Osteocyte (in vitro differentiated cells): ENCODE data around the gene CFAP58. TPM values are rescaled to one million over a fixed set of nuclear protein-coding genes. Genes with fewer than 3 reads are reported as not detected.
A peak's percentile ranks its signal among the peaks of the same experiment; 100 is the strongest.

Source experiments
- DNase-seq: peaks from one replicate; pipeline ENCODE4 v3.0.0; 2021; ENCODE audit warnings: mixed read lengths; ENCODE audit not compliant: unreplicated experiment; ENCODE audit errors: extremely low spot score
- H3K27ac Mint-ChIP-seq: one replicate; pipeline ENCODE4 v1.8.0; 2021; ENCODE audit warnings: mild to moderate bottlenecking, mixed read lengths; ENCODE audit not compliant: unreplicated experiment
- H3K27me3 Mint-ChIP-seq: one replicate; pipeline ENCODE4 v1.8.0; 2021; ENCODE audit warnings: mixed read lengths; ENCODE audit not compliant: unreplicated experiment
- H3K36me3 Mint-ChIP-seq: one replicate; pipeline ENCODE4 v1.8.0; 2021; ENCODE audit warnings: mixed read lengths; ENCODE audit not compliant: unreplicated experiment
- H3K4me1 Mint-ChIP-seq: one replicate; pipeline ENCODE4 v1.8.0; 2021; ENCODE audit warnings: mixed read lengths; ENCODE audit not compliant: unreplicated experiment
- H3K4me3 Mint-ChIP-seq: one replicate; pipeline ENCODE4 v1.8.0; 2021; ENCODE audit warnings: mild to moderate bottlenecking, moderate library complexity, mixed read lengths; ENCODE audit not compliant: unreplicated experiment
- H3K9me3 Mint-ChIP-seq: one replicate; pipeline ENCODE4 v1.8.0; 2021; ENCODE audit warnings: mixed read lengths; ENCODE audit not compliant: unreplicated experiment
- total RNA-seq: library from RNA; stranded (reverse); gene quantifications from 2 replicates; pipeline ENCODE4 v1.2.1, GENCODE V29; 2021
- TF ChIP-seq, protein P1 (sequence below): fragments of 200-600 bp; sonication (generic); IDR thresholded peaks from 2 replicates; pipeline ENCODE4 v1.5.0; 2021; ENCODE audit warnings: antibody characterized with exemption, mild to moderate bottlenecking, moderate library complexity

CFAP58 gene
- total RNA-seq, 1 donor from 2014 or later = 0.16 TPM

DNA sequence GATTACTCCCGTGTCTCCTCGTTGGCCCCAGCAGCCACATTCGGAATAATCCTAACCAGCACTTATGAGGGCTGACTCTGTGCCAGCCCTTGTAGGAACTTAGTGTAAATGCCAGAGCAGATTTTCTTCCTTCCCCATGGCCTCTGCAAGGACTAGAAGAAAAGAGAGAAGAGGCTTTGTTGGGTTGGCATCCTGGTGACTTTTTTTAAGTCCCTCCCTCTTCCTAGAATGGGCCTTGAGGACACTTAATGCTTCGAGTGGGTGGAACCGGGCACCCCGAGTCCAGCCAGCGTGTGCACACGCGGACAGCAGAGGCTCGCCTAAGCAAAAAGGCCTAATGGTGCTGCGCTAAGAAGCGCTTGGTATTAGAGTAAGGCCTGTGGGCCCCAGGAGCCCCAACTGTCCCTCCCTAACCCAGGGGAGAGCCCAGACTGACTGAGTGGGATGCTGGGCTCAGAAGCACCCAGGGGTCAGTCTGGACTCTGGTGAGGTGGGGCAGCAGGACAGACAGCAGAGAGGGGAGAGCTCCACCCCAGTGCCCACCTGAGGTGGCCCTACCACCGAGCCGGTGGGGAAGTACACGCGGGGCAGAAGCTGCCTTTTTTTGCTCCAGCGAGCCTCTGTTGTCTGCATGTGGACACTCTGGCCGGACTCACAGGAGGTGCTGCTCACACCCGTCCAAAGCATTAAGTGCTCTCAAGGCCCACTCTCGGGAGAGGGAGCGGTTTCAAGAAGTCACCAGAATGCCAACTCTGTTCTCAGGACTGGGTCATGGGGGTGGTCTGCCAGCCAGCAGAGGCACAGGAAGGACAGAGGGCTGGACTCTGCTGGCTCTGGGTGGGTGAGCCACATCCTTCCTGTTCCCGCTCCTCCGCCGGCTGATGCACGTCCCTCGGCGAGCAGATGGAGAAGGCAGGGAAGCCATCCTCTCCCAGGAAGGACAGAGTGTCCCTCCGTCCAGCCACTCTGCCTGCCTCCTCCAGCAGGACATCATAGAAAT, 27.9 kb upstream of the CFAP58 start:
- Mint-ChIP-seq H3K9me3 (no peaks in the 10 kb centered on the region), H3K4me1 (peaks cover 81% of the 10 kb centered on the region), H3K27ac (peak overlapping the region; percentile 95), H3K4me3 (no peak overlapping the region), H3K27me3 (no peaks in the 10 kb centered on the region), H3K36me3 (peaks cover 5% of the 10 kb centered on the region)
- DNase-seq = no peak
- TF ChIP-seq, protein P1, sequence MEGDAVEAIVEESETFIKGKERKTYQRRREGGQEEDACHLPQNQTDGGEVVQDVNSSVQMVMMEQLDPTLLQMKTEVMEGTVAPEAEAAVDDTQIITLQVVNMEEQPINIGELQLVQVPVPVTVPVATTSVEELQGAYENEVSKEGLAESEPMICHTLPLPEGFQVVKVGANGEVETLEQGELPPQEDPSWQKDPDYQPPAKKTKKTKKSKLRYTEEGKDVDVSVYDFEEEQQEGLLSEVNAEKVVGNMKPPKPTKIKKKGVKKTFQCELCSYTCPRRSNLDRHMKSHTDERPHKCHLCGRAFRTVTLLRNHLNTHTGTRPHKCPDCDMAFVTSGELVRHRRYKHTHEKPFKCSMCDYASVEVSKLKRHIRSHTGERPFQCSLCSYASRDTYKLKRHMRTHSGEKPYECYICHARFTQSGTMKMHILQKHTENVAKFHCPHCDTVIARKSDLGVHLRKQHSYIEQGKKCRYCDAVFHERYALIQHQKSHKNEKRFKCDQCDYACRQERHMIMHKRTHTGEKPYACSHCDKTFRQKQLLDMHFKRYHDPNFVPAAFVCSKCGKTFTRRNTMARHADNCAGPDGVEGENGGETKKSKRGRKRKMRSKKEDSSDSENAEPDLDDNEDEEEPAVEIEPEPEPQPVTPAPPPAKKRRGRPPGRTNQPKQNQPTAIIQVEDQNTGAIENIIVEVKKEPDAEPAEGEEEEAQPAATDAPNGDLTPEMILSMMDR = no peak

DNA sequence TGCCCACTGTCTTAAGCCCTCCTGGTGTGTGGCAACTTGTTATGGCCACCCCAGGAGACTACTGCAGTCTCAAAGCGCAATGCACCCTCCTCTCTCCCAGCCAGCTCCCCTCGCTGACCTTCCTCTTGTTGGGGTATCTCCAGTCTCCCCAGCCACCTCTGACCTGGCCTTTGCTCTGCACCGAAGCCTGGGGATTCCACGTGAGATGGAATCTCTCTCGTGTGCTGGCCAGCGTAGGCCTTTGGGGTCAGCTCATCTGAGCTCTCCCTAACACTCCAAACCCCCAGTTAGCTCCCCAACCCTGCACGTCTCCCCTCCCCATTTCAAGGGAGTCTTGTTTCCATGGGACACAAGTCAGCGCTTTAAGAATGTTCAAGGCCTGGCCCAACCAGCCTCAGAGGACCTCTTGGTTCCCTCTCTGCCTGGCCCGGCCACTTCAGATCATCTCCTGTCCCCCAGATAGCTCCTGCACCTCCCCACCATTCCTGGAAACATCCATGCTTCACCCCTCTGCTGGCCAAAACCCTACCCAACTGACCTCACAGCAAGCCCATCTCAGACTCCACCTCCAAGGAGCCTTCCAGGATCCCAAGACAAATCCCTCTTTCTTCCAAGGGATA, 26.5 kb upstream of the CFAP58 start:
- Mint-ChIP-seq H3K27me3 (no peaks in the 10 kb centered on the region), H3K4me3 (no peak overlapping the region), H3K27ac (peak overlapping the region; percentile 95), H3K4me1 (peaks cover 85% of the 10 kb centered on the region), H3K36me3 (peaks cover 5% of the 10 kb centered on the region), H3K9me3 (no peaks in the 10 kb centered on the region)
- TF ChIP-seq, protein P1 = no peak
- no peak for DNase-seq

DNA sequence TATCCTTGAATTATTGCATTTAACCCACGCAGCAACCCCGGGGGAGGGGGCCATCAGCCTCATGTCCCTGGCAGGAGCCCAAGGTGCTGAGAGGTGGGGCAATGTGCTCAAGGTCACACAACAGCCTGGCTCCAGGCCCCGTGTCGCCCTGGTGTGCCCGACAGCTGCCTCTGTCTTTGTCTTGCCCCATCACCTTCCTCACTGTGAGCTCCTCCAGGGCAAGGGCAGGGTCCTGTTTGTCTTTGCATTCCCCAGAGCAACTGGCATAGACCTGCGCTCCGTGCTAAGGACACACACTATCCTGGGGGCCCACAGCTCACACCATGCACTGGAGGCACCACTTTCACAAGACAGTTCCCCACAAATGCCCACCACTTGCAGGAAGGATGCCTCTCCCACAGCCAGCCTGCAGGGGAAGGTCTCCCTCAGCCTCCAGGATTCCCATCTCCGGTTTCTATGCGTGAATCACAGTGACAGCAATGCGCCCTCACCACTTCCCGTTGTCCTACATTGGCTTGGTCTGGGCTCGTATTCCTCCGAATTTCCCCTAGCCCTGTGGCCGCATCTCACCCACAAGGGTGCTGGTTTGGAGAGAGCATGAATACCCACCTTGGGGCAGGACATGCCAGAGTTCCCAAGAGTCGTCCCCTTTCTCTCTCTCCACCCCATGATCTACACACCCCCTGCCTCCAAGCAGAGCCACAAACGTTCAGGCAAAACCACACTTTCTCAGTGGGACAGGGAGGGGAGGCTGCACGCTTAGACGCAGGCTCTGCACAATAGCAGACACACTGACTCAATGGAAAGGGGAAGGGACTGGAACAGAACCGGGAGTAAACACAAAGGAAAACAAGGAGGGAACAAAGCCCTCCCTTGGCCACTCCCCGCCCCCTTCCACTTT, 25.6 kb upstream of the CFAP58 start:
- DNase-seq = no peak
- Mint-ChIP-seq H3K9me3 (no peaks in the 10 kb centered on the region), H3K27me3 (no peaks in the 10 kb centered on the region), H3K36me3 (peaks cover 5% of the 10 kb centered on the region), H3K4me3 (peak overlapping the region; percentile 64), H3K27ac (peak overlapping the region; percentile 95), H3K4me1 (peaks cover 87% of the 10 kb centered on the region)
- TF ChIP-seq, protein P1 = peak; percentile 21

DNA sequence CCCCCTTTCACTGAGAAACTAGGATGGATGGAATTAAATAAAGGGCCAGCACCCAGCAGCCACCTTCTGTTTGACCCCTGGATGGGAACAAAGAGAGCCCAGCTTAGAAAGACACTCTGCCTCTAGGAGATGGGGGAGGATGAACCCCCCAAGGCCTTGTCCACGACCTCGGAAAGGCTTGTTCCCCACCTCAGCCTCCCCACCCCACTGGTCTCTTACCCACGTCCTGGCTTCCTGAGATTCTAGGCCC, 25.1 kb upstream of the CFAP58 start:
- DNase-seq = no peak
- Mint-ChIP-seq H3K27ac (peak overlapping the region; percentile 95), H3K4me1 (peaks cover 89% of the 10 kb centered on the region), H3K9me3 (no peaks in the 10 kb centered on the region), H3K36me3 (peaks cover 5% of the 10 kb centered on the region), H3K4me3 (peak overlapping the region; percentile 64), H3K27me3 (no peaks in the 10 kb centered on the region)
- TF ChIP-seq, protein P1 = no peak
